ENCODE data around the gene EPHA6. TPM values are rescaled to one million over a fixed set of nuclear protein-coding genes. Genes with fewer than 3 reads are reported as not detected.
A peak's percentile ranks its signal among the peaks of the same experiment; 100 is the strongest.

EPHA6 gene
- total RNA-seq, 4 donors from 2014 or later = 2.1 to 7.0 (median 5.8) TPM

DNA sequence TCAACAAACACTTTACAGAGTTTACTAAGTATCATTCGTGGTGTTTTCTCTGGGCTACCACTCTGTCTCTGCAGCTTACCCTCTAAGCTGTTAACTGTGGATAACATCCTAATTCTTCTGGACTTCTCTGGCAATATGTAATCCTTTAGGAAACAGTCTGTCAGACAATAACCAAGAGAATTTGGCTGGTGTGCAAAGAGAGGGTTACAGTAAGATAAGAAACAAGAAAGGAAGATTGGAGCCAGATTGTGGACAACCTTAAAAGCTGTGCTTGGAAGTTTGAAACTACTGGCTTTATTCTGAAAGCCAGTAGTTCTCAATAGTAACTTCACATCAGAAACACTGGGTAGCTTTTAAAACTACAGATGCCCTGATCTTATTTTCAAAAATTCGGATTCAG lies 950.9 kb downstream of the EPHA6 start:
- Histone ChIP-seq H3K4me1 (peaks cover 13 to 15% of the 10 kb centered on the region in 2 donors), H3K27me3 (no peaks in the 10 kb centered on the region), H3K27ac (no peak overlapping the region), H3K4me3 (replicated peaks in 1 of 3) (peak overlapping the region in 1 of 3 donors; percentile 63), H3K36me3 (no peaks in the 10 kb centered on the region), H3K9me3 (no peaks in the 10 kb centered on the region)
- DNase-seq = no peak
- intact Hi-C loops (cut with DNase I) = no loop called here
- TF ChIP-seq, protein P1, sequence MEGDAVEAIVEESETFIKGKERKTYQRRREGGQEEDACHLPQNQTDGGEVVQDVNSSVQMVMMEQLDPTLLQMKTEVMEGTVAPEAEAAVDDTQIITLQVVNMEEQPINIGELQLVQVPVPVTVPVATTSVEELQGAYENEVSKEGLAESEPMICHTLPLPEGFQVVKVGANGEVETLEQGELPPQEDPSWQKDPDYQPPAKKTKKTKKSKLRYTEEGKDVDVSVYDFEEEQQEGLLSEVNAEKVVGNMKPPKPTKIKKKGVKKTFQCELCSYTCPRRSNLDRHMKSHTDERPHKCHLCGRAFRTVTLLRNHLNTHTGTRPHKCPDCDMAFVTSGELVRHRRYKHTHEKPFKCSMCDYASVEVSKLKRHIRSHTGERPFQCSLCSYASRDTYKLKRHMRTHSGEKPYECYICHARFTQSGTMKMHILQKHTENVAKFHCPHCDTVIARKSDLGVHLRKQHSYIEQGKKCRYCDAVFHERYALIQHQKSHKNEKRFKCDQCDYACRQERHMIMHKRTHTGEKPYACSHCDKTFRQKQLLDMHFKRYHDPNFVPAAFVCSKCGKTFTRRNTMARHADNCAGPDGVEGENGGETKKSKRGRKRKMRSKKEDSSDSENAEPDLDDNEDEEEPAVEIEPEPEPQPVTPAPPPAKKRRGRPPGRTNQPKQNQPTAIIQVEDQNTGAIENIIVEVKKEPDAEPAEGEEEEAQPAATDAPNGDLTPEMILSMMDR (IDR thresholded peaks at IDR 0.05) = no peak
- no peak for TF ChIP-seq POLR2A (IDR thresholded peaks at IDR 0.05)
- 15 to 20% methylated on average over 2 of the region's 2 CpGs for WGBS, 2 donors

DNA sequence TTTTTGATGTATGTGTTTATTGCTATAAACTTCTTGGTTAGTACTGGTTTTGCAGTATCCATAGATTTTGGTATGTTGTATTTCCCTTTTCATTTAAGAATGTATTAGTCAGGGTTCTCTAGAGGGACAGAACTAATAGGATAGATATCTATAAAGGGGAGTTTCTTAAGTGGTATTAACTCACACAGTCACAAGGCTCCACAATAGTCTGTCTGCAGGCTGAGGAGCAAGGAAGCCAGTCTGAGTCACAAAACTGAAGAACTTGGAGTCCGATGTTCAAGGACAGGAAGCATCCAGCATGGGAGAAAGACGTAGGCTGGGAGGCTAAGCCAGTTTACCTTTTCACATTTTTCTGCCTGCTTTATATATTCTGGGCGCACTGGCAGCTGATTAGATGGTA lies 958.5 kb downstream of the EPHA6 start:
- intact Hi-C loops (cut with DNase I) = no loop called here
- H3K27ac ChIP-seq = no peak overlapping the region
- H3K27me3 ChIP-seq = no peaks in the 10 kb centered on the region
- WGBS, 2 donors = 90 to 97% methylated on average over 3 of the region's 3 CpGs
- TF ChIP-seq, protein P1 (IDR thresholded peaks at IDR 0.05) = no peak
- no peak for TF ChIP-seq POLR2A (IDR thresholded peaks at IDR 0.05)
- no peaks in the 10 kb centered on the region for H3K9me3 ChIP-seq
- H3K4me3 ChIP-seq (replicated peaks in 1 of 3) = no peak overlapping the region
- H3K4me1 ChIP-seq = peaks cover 0 to 3% of the 10 kb centered on the region in 2 donors
- H3K36me3 ChIP-seq = no peaks in the 10 kb centered on the region
- DNase-seq = no peak

DNA sequence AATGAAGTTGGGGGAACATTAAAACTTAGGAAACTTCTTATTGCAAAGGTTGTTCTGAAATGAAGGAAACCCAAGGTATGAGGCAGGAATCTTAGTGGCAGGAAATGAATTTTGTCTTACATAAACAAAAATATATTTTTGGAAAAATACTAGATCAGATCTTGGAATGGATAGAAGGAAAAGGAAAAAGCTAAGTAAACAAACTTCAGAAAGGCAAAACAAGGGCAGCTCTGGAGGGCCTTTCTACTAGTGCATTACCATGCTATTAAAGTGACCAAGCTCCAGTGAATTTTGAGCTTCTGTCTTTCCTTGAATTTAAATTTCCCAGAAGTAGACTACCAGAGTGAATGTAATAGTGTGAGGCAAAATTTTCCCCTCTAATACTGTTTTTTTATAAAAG lies 963.8 kb downstream of the EPHA6 start:
- H3K4me1 ChIP-seq = peaks cover 5 to 12% of the 10 kb centered on the region in 2 donors
- H3K27ac ChIP-seq = peak overlapping the region in 1 of 3 donors; percentile 12
- no peak overlapping the region for H3K4me3 ChIP-seq (replicated peaks in 1 of 3)
- H3K9me3 ChIP-seq = no peaks in the 10 kb centered on the region
- H3K36me3 ChIP-seq = no peaks in the 10 kb centered on the region
- no peak for TF ChIP-seq POLR2A (IDR thresholded peaks at IDR 0.05)
- TF ChIP-seq, protein P1 (IDR thresholded peaks at IDR 0.05) = no peak
- DNase-seq = peak in 1 of 2 donors; percentile 3
- intact Hi-C loops (cut with DNase I) = no loop called here
- no peaks in the 10 kb centered on the region for H3K27me3 ChIP-seq

DNA sequence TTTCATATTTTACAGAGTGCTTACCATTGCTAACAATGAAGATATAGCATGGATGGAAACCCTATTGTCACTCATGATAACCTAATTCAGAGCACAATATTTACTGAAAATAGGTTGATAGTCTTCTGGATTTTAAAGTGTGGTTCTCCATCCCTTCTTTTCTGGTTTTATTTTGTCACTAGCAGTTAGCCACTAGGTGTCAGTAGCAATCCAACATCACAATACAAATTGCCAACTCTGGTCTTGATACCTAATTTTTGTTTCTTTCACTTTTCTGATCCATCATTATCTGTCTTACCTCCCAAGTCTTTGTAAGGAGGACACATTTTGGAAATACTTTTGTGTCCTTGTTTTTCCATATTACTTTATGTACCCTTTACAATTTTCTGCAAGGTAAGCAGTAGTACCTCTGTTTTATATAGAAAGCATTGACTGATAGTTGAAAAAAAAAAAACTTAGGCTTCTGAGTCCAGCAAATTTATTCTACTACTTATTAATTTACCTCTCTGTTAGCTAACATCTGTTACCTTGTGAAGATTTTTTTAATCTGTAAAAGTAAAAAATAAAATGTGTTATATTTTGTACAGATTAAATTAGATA lies 979.1 kb downstream of the EPHA6 start:
- Histone ChIP-seq H3K36me3 (peaks cover 0 to 4% of the 10 kb centered on the region in 2 donors), H3K27ac (no peak overlapping the region), H3K4me3 (replicated peaks in 1 of 3) (no peak overlapping the region), H3K9me3 (no peaks in the 10 kb centered on the region), H3K4me1 (no peaks in the 10 kb centered on the region), H3K27me3 (no peaks in the 10 kb centered on the region)
- no peak for DNase-seq
- intact Hi-C loops (cut with DNase I) = loop anchor here (5.0 kb wide), 1 partner anchor 229 kb away; no protein-coding TSS in a partner anchor
- TF ChIP-seq, protein P1 (IDR thresholded peaks at IDR 0.05) = peak; percentile 65 to 96 (median 78)
- no peak for TF ChIP-seq POLR2A (IDR thresholded peaks at IDR 0.05)

DNA sequence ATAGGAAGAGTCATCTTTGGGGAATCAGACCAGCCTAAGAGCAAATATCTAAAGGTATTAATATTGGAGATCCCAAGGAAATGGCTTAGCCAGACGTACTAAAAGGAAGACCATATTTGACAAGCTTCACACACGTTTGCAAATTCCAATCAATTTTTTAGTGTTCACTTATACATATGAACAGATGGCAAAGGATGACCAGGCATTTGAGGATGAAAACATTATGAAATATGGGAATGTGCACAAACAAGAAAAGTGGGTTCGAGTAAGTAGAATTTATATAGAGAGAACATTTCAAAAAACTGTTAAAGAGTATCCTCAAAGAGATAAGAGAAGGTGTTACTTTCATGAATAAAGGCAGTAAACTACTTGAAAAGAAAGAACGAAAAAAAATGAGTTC lies 981.6 kb downstream of the EPHA6 start:
- WGBS, 2 donors = 94 to 98% methylated on average over 4 of the region's 4 CpGs
- intact Hi-C loops (cut with DNase I) = no loop called here
- TF ChIP-seq, protein P1 (IDR thresholded peaks at IDR 0.05) = no peak
- no peak for TF ChIP-seq POLR2A (IDR thresholded peaks at IDR 0.05)
- Histone ChIP-seq H3K4me1 (no peaks in the 10 kb centered on the region), H3K27ac (no peak overlapping the region), H3K9me3 (no peaks in the 10 kb centered on the region), H3K27me3 (no peaks in the 10 kb centered on the region), H3K36me3 (peaks cover 0 to 4% of the 10 kb centered on the region in 2 donors), H3K4me3 (replicated peaks in 1 of 3) (no peak overlapping the region)
- no peak for DNase-seq
